ENCODE data around the gene DPH6.
"Not testable (repeated sequence)": the region's sequence is repeated elsewhere in the genome, so short reads cannot be mapped to it uniquely, and the experiment has no call there.

The DPH6 gene

GRCh38 chr15:35381328-35381727 lies 164.6 kb downstream of the DPH6 start:
- H3K4me3 ChIP-seq (ENCODE audit: low read depth, low read length), result no peak overlapping the region
- TF ChIP-seq CTCF (IDR thresholded peaks at IDR 0.05; ENCODE audit: low read depth, low read length, missing control alignments), result no peak

DNA sequence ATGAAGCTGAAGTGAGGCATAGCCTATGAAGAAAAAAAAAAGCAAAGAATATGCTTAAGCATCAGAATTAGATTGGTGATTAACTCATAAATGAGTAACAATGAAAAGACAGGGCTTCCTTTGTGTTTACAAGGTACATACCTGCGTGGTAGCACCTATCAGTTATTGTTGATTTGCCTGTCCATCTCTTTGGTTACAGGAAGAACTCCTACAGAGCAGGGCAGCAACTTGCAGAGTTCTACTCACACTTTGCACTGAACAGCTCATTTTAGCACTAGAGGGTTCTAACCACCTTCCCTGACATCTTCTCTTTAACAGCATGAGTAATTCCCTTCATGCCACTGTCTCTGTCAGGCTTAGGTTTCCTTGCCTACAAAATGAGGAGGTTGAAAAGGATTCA lies 166.0 kb downstream of the DPH6 start:
- H3K4me3 ChIP-seq (ENCODE audit: low read depth, low read length), result no peak overlapping the region
- DNase-seq (ENCODE audit: low read depth), result no peak
- no peak for TF ChIP-seq CTCF (IDR thresholded peaks at IDR 0.05; ENCODE audit: low read depth, low read length, missing control alignments)

More at GRCh38 chr15:35381328-35381727, 164.6 kb downstream of the DPH6 start:
- no peak for DNase-seq (ENCODE audit: low read depth)

DNA sequence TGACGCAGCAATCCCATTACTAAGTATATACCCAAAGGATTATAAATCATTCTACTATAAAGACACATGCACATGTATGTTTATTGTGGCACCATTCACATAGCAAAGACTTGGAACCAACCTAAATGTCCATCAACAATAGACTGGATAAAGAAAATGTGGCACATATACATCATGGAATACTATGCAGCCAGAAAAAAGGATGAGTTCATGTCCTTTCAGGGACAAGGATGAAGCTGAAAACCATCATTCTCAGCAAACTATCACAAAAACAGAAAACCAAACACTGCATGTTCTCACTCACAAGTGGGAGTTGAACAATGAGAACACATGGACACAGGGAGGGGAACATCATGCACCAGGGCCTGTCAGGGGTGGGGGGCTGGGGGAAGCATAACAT lies 167.5 kb downstream of the DPH6 start:
- not testable (repeated sequence) for H3K4me3 ChIP-seq (ENCODE audit: low read depth, low read length); DNase-seq (ENCODE audit: low read depth)

DNA sequence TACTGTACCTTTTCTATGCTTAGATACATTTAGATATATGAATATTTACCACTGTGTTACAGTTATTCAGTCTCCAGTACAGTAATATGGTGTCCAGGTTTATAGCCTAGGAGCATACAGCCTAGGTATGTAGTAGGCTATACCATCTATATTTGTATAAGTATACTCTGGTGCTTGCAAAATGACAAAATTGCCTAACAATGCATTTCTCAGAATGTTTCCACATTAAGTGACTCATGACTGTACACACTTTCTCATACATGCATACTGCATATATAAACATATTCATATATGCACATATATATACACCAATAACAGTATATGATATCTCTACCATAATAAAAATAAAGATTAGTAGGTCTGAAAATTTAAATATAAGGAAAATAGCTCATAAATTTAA lies 169.3 kb downstream of the DPH6 start:
- TF ChIP-seq CTCF (IDR thresholded peaks at IDR 0.05; ENCODE audit: low read depth, low read length, missing control alignments), result no peak
- H3K4me3 ChIP-seq (ENCODE audit: low read depth, low read length), result no peak overlapping the region
- DNase-seq (ENCODE audit: low read depth), result no peak

DNA sequence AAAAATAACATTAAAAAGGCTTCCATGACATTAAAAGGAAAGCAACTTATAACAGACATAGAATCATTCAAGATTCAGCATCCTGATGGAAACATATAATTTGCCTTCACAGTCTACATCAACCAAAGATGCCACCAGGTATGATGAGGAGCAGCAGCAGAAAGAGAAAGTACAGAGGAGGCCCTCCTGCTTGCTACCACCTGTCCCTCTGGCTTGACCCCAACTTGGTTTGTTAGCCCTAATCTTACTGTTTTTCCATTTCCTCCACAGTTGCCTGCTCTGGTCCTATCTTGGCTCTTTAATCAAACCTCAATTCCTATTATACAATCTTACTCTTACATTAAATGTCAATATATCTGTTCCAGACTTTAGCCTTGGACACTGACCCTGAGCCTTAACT lies 171.3 kb downstream of the DPH6 start:
- TF ChIP-seq CTCF (IDR thresholded peaks at IDR 0.05; ENCODE audit: low read depth, low read length, missing control alignments), result no peak
- H3K4me3 ChIP-seq (ENCODE audit: low read depth, low read length), result no peak overlapping the region
- DNase-seq (ENCODE audit: low read depth), result no peak

DNA sequence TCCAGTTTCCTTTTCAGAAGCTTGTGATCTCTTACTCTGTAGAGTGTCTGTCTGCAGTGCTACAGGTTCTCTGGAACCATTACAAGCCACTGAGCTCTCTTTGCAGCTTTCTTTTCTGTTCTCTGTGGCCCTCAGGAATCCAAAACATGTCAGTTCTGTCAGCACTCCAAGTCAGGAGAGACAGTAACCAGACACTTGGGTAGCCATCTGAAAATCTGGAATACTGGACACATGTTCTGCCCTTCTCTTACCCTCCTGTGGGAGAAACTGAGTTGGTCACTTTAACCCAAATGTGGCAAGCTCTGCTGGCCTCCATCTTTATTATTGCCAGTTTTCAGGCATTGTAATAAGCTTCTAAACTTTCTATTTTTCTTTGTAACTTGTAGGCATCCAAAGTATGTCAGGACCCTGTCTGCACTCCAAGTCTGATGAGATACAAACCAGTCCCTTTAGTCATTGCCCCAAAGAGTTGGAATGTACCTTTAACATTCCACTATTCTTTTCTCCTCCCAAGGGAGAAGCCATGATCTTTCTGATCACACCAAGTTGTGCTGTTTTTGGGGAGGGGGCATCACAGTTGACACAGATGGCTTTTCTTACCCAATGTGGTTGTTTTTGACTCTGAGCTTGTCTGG lies 183.7 kb downstream of the DPH6 start:
- TF ChIP-seq CTCF (IDR thresholded peaks at IDR 0.05; ENCODE audit: low read depth, low read length, missing control alignments), result no peak
- DNase-seq (ENCODE audit: low read depth), result no peak
- H3K4me3 ChIP-seq (ENCODE audit: low read depth, low read length), result no peak overlapping the region

DNA sequence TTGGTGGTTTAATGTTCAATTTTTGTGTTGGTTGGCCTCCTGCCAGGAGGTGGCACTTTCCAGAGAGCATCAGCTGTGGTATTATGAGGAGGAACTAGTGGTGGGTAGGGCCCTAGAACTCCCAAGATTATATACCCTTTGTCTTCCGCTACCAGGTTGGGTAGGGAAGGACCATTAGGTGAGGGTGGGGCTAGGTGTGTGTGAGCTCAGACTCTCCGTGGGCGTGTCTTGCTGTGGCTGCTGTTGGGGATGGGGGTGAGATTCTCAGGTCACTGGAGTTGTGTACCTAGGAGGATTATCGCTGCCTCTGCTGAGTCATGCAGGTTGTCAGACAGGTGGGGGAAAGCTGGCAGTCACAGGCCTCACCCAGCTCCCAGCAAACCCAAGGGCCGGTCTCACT lies 187.1 kb downstream of the DPH6 start:
- H3K4me3 ChIP-seq (ENCODE audit: low read depth, low read length), result no peak overlapping the region
- DNase-seq (ENCODE audit: low read depth), result no peak
- no peak for TF ChIP-seq CTCF (IDR thresholded peaks at IDR 0.05; ENCODE audit: low read depth, low read length, missing control alignments)

Data from GM12864 (cell line).